GM19468 (cell line): ENCODE results near the gene CABP5.

ENCODE experiments used
- ATAC-seq: cut with Tn5 transposase; IDR thresholded peaks from one replicate; pipeline ENCODE4 v1.9.1; 2021; ENCODE audit warnings: mild to moderate bottlenecking, moderate library complexity, moderate number of reproducible peaks; ENCODE audit not compliant: unreplicated experiment; ENCODE audit errors: extremely low read depth

CABP5 gene

DNA sequence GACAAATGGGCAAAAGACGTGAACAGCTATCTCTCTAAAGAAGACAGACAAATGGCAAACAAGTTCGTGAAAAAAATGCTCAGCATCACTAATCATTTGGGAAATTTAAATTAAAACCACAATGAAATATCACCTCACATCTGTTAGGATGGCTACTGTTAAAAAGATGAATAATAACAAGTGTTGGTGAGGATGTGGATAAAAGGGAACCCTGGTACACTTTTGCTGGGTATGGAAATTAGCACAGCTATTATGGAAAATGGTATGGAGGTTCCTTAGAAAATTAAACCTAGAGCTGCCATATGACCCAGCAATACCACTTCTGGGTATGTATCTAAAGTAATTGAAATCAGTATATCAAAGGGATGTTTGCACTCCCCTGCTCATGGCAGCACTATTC, 7.1 kb downstream of the CABP5 start:
- no peak for ATAC-seq

DNA sequence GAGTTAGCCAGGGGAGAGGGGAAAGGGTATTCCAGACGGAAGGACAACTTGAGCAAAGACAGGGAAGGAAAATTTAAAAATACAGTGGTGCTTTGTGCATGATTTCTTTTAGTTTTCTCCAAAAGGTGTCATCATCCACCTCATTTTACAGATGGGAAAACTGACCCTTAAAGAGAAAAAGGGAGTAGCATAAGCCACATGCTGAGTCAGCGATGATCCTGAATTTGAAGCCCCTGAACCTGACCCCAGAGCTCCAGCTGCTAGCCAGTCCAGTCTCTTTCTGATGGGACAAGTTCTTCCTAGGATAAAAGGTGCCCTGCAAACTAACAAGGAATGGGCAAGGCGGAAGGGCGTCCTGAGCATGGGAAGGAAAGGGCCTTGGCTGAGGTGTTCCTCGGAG, 10.3 kb downstream of the CABP5 start:
- no peak for ATAC-seq

DNA sequence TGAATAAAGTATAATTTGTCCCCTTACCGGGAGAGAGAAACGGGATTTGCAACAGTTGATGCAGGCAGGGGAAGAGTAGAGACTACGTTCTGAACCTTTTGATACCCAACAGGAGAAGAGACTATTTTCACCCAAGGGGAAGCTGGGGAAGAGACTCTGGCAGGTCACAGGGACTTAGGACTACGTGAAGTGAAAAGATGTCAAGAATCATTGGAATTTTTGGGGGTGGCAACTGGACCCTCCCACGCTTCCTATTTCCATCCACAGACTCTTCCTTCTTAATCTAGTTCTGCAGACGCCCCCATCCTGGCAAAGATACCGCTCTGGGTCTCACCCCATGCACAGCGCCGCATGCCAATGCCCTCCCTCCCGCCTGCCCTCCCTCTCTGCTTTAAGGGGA, 13.8 kb downstream of the CABP5 start:
- no peak for ATAC-seq

DNA sequence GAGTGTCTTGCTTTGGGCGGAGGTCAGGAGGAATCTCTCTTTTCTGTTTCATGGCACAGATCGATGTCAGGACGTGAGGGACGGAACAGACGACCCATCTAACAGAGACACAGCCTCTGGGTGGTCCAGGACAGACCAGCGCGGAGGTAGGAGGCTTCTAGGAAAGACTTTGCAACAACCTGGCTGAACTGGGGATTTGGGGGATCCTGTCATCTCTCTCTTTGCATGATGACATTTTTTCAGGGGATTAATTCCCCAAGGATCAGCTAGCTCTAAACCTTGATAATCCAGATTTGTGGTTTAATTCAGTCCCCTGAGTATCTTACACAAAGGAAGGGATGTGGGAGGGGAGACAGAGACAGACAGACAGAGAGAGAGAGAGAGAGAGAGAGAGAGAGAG, 14.4 kb downstream of the CABP5 start:
- no peak for ATAC-seq

DNA sequence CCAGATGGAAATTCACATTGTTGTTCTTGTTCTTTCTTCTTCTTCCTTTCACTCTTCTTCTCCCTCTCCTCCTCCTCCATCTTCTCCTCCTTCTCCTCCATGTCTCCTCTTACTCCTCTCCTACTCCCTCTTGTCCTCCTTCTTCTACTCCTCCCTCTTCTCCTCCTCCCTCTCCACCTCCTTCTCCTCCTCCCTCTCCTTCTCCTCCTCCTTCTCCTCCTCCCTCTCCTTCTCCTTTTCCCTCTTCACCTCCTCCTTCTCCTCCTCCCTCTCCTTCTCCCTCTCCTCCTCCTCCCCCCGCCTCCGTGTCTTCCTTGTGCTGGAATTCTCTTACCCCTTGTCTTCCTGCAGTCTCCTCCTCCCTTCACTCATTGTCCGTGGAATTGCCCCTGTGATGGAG, 18.4 kb downstream of the CABP5 start:
- ATAC-seq: no peak

DNA sequence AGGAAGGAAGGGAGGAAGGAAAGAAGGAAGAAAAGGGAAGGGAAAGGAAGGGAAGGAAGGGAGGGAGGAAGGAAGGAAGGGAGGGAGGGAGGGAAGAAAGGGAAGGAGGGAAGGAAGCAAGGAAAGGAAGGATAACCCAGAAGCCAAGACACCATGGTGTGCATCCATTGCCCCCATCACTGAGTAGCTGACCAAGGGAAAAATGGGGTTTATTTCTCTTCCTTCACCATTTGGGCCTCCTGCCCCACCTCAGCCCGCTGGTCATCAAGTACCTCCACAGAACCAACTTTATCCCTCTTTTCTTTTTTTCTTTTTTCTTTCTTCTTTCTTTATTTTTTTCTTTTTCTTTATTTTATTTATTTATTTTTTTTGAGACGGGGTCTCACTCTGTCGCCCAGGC, 20.4 kb downstream of the CABP5 start:
- no peak for ATAC-seq

DNA sequence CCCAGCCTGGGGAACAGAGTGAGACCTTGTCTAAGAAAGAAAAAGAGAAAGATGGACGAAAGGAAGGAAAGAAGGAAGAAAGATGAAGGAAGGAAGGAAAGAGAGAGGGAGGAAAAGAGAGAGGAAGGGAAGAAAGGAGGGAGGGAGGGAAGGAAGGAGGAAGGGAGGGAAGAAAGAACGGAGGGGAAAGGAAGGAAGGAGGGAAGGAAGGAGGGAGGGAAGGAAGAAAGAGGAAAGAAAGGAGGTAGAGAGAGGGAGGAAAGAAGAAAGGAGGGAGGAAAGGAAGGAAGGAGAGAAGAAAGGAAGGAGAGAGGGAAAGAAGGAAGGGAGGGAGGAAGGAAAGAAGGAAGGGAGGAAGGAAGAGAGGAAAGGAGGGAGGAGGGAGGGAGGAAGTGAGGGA, 20.9 kb downstream of the CABP5 start:
- ATAC-seq: no peak

DNA sequence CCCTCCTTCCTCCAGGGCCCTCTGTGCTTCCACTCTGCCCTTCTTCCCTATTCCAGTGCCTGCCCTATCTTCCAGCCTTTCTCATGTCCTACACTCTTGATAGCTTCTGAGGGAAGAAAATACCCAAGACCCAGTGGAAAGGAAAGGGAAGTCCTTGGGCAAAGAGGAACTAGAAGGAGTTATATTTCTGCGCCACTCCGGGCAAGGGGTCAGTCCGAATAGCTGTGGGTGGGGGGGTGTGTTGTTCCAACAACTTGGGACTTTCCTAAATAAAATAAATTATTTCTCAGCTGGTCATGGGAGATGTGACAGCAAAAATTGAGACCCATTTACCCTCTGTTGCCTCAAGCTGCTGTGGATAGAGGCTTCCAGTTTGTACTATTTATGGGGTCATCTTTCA, 23.2 kb downstream of the CABP5 start:
- no peak for ATAC-seq

DNA sequence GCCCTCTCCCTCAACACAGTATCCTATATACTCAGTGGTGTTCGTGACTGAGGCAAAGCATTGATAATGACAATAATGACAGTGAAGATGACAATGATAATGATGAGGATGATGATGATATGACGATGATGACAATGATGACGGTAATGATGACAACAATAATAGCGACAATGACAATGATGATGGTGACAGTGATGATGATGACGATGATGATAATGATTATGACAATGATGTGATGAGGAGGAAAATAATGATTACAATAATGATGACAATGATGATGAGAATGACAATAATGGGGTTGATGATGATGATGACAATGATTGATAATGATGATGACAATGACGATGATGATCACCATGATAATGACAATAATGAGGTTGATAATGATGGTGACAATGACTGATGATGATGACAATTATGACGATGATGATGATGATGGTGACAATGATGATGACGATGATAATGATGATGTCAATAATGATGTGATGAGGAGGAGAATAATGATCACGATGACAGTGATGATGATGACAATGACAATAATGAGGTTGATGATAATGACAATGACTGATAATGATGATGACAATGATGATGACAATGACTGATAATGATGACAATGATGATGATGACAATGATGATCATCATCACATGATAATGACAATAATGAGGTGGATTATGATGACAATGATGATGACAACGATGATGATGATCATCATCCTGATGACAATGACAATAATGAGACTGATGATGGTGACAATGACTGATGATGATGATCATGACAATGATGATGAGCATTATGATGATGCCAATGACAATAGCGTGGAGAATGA, 32.7 kb downstream of the CABP5 start:
- no peak for ATAC-seq

DNA sequence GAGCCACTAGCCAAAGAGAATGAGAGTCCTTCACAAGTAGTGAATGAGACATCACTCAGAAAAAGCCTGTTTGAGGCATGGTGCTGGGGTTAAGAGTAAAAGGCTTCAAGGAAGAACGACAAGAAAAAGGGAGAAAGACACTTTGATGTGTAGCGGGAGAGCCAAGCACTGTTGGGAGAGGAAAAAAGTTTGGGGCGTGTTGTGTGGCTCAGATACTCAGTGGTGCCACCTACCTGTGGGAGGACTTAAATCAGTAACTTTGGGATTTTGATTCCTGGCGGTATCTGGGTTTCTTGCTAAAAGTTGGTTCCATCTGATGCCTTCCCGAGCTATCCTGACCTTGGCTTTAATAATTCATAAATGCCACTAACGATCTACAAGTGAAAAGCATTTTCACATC, 37.1 kb downstream of the CABP5 start:
- no peak for ATAC-seq

DNA sequence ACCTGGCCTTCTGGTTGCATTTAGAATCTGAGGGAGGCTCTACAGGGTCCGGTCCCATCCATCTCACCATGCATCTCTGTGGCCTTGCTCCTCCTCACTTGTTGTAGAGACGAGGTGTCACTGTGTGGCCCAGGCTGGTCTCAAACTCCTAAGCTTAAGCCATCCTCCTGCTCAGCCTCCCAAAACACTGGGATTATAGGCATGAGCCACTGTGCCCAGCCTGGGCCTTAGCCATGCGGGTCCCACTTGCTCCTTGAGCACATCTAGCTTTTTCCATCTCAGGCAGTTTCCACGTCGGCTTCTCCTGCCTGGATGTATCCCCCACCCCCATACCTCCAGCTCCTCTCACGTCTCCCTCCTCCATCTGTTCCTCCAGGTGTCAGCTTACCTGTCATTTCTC, 39.6 kb downstream of the CABP5 start:
- ATAC-seq: no peak

DNA sequence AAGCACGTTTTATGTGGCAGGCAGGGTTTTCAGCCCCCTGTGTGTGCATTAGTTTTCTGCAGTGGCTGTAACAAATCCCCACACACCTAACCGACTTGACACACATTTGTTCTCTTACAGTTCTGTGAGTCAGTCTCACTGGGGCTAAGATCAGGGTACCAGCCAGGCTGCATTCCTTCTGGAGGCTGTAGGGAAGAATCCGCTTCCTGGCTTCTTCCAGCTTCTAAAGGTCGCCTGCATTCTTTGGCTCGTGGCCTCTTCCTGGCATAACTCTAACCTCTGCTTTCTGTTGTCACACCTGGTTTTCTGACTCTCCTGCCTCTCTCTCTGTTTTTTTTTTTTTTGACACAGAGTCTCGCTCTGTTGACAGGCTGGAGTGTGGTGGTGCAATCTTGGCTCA, 43.0 kb downstream of the CABP5 start:
- no peak for ATAC-seq

DNA sequence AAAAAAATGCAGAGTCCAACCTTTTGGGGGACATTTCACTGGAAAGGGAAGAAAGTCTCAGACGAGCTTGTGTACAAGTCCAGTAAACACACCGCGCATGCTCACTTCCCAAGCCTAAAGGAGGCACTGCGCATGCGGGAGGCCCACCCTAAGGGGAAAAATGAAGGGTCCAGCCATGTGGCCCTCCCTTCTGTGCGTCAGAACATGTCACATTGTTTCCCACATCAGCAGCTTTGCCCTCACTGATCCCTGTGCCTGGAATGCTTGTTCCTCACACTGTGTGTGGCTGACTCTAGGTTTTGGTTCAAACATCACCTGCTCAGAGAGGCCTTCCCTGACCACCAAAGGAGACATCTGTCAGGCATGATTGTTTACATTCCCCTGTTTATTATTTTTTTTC, 45.1 kb downstream of the CABP5 start:
- no peak for ATAC-seq

DNA sequence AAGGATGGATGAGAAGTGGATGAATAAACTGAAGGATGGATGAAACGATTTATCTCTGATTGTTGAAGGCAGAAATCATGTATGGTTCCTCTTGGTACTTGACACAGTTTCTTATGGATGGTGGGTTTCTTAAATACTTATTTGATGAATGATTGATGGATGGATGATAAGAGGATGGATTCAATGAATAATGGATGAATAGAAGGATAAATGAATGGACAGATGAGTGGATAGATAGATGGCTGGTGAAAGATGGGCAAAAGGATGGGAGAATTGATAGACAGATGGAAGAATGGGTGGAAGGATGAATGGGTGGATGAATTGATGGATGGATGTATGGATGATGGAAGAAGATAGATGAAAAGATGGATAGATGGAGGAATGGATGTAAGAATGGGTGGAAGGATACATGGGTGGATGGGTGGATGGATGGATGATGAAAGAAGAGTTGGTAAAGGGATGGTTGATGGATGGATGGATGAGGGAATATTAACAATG, 47.6 kb downstream of the CABP5 start:
- no peak for ATAC-seq

DNA sequence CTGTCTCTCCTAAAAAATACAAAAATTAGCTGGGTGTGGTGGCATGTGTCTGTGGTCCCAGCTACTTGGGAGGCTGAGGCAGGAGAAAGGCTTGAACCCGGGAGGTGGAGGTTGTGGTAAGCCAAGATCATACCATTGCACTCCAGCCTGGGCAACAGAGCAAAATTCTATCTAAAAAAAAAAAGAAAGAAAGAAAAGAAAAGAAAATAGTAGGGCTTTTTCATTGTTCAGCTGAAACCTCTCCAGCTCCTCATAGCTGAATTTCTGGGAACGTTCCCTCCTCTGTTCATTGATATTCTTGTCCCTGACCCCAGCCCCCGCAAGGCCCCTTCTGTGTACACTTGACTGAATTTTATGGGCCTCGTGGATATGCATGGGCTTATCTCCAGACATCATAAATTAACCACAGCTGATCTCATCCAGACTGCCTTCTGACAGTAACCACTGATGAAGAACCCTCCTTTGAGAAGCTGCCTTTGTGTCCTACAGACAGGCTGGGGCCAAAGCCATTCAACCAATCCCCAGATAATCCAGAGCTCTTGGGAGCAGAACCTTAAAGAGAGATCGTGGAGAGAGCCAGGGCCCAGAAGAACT, 49.6 kb downstream of the CABP5 start, which contains the start of gene ELSPBP1:
Gene ELSPBP1 (plus strand): TSS at position 424 of the 594 bp plus-strand sequence. CDS start 14,036 bp downstream, outside the sequence.
- ATAC-seq: no peak

DNA sequence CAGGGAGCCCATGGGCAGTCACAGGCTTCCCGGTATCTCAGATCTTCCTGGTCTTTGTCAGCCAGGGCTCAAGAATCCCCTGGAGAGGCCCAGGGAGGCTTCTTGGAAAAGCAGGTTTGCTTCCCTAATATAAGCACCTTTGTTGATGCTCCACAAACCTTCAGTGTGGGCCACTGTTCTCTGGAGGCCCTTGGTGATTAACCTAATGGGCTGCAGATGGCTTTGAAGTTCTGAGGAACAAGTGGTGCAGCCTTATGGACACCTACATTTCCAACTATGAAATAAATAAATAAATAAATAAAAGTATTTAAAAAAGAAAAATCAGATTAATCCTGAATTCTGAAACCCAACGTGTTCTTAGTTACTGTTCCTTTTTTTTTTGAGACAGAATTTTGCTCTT, 51.8 kb downstream of the CABP5 start, which contains the start of gene BSPH1:
Gene BSPH1 (minus strand): TSS at position 101 of the 400 bp plus-strand sequence. CDS start 89 bp downstream, at position 12.
- ATAC-seq: no peak

DNA sequence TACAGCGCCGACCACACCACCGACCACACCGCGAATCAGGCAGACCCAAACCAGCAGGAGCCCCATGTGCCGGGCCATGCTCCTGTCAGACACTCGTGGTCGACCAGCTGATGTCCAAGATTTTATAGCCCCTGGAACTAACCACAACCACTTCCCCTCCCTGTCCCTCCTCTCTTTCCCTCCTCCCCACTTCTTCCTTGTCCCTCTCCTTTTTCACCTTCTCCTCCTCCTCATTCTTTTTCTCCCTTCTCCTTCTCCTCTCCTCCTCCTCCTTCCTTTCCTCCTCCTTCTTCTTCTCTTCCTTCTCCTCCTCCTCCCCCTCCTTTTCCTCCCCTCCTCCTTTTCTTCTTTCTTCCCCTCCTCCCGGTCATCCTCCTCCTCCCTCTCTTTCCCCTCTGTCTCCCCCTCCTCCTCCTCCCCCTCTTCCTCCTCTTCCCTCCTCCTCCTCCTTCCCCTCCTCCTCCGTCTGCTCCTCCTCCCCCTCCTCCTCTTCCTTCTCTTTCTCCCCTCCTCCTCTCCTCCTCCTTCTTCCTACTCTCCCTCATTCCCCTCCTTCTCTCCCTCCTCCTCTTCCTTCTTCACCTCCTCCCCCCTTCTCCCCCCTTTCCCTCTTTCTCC, 52.6 kb downstream of the CABP5 start:
- no peak for ATAC-seq
